H9 (cell line): ENCODE results near the gene LCE1C. TPM values are rescaled to one million over a fixed set of nuclear protein-coding genes. Genes with fewer than 3 reads are reported as not detected.

Source experiments
- DNase-seq: peaks from one replicate; pipeline ENCODE4 v3.0.0-alpha.2; 2017
- H2AFZ ChIP-seq: one replicate; pipeline ENCODE4 v1.6.1; 2013; ENCODE audit warnings: mild to moderate bottlenecking, low read length, control low read depth, moderate library complexity
- H2AK5ac ChIP-seq: 2 replicates; pipeline ENCODE4 v1.6.1; 2013; ENCODE audit warnings: low read length, control low read depth, mixed read lengths; ENCODE audit not compliant: insufficient read length
- H2BK120ac ChIP-seq: one replicate; pipeline ENCODE4 v1.6.1; 2013; ENCODE audit warnings: low read depth, mild to moderate bottlenecking, low read length, control low read depth, inconsistent platforms; ENCODE audit not compliant: poor library complexity, severe bottlenecking
- H2BK12ac ChIP-seq: 2 replicates; pipeline ENCODE4 v1.6.1; 2013; ENCODE audit warnings: low read length, control low read depth, mixed read lengths, low read depth; ENCODE audit not compliant: insufficient read length
- H2BK15ac ChIP-seq: 2 replicates; pipeline ENCODE4 v1.6.1; 2013; ENCODE audit warnings: low read depth, low read length, control low read depth
- H2BK20ac ChIP-seq: one replicate; pipeline ENCODE4 v1.6.1; 2013; ENCODE audit warnings: low read depth, mild to moderate bottlenecking, low read length, control low read depth, inconsistent platforms; ENCODE audit not compliant: poor library complexity, severe bottlenecking
- H2BK5ac ChIP-seq: 2 replicates; pipeline ENCODE4 v1.6.1; 2013; ENCODE audit warnings: low read length, control low read depth, mixed read lengths; ENCODE audit not compliant: insufficient read length
- H3K14ac ChIP-seq: 2 replicates; pipeline ENCODE4 v1.6.1; 2013; ENCODE audit warnings: low read length, control low read depth; ENCODE audit not compliant: insufficient read depth
- H3K18ac ChIP-seq: 2 replicates; pipeline ENCODE4 v1.6.1; 2013; ENCODE audit warnings: low read depth, mild to moderate bottlenecking, mixed read lengths, low read length, control low read depth; ENCODE audit not compliant: insufficient read length
- H3K23ac ChIP-seq: 2 replicates; pipeline ENCODE4 v1.6.1; 2013; ENCODE audit warnings: low read length, control low read depth, mixed read lengths, low read depth; ENCODE audit not compliant: insufficient read length
- H3K23me2 ChIP-seq: 2 replicates; pipeline ENCODE4 v1.6.1; 2013; ENCODE audit warnings: low read depth, mild to moderate bottlenecking, mixed read lengths, low read length, control low read depth; ENCODE audit not compliant: insufficient read length, poor library complexity, severe bottlenecking
- H3K27ac ChIP-seq: 2 replicates; pipeline ENCODE4 v1.5.1; 2013; ENCODE audit warnings: low read length, control low read depth, mixed read lengths, low read depth; ENCODE audit not compliant: insufficient read length
- H3K27me3 ChIP-seq: 2 replicates; pipeline ENCODE4 v1.6.1; 2013; ENCODE audit warnings: low read length, control low read depth, inconsistent platforms; ENCODE audit not compliant: insufficient read depth
- H3K4ac ChIP-seq: 2 replicates; pipeline ENCODE4 v1.6.1; 2013; ENCODE audit warnings: low read depth, mild to moderate bottlenecking, control low read depth, inconsistent platforms, low read length, moderate library complexity
- H3K4me1 ChIP-seq: 2 replicates; pipeline ENCODE4 v1.6.1; 2013; ENCODE audit warnings: low read length, control low read depth, inconsistent platforms; ENCODE audit not compliant: insufficient read depth
- H3K4me2 ChIP-seq: 2 replicates; pipeline ENCODE4 v1.6.1; 2013; ENCODE audit warnings: low read length, control low read depth, mixed read lengths; ENCODE audit not compliant: insufficient read length, insufficient read depth
- H3K56ac ChIP-seq: 2 replicates; pipeline ENCODE4 v1.6.1; 2013; ENCODE audit warnings: low read depth, mild to moderate bottlenecking, mixed read lengths, low read length, control low read depth; ENCODE audit not compliant: insufficient read length
- H3K79me1 ChIP-seq: 2 replicates; pipeline ENCODE4 v1.6.1; 2013; ENCODE audit warnings: low read depth, mild to moderate bottlenecking, moderate library complexity, low read length, control low read depth, inconsistent platforms; ENCODE audit not compliant: insufficient read depth, poor library complexity, severe bottlenecking
- H3K79me2 ChIP-seq: 2 replicates; pipeline ENCODE4 v1.6.1; 2013; ENCODE audit warnings: low read length, control low read depth, inconsistent platforms; ENCODE audit not compliant: insufficient read depth
- H3K9ac ChIP-seq: 2 replicates; pipeline ENCODE4 v1.6.1; 2013; ENCODE audit warnings: low read length, control low read depth, mixed read lengths; ENCODE audit not compliant: insufficient read length; ENCODE audit errors: extremely low read depth
- H3K9me3 ChIP-seq: one replicate; pipeline ENCODE4 v1.6.1; 2013; ENCODE audit warnings: low read depth, low read length, inconsistent platforms; ENCODE audit not compliant: control insufficient read depth
- H3T11ph ChIP-seq: one replicate; pipeline ENCODE4 v1.6.1; 2013; ENCODE audit warnings: mild to moderate bottlenecking, low read length, control low read depth, inconsistent platforms
- H4K20me1 ChIP-seq: one replicate; pipeline ENCODE4 v1.6.1; 2013; ENCODE audit not compliant: control insufficient read depth, insufficient read length, insufficient read depth
- H4K5ac ChIP-seq: 2 replicates; pipeline ENCODE4 v1.6.1; 2013; ENCODE audit warnings: low read depth, mild to moderate bottlenecking, mixed read lengths, low read length, control low read depth; ENCODE audit not compliant: insufficient read length
- H4K8ac ChIP-seq: replicated peaks from 2 replicates; pipeline ENCODE4 v1.6.1; 2013; ENCODE audit warnings: low read length, control low read depth, mixed read lengths, low read depth; ENCODE audit not compliant: insufficient read length
- H4K91ac ChIP-seq: 2 replicates; pipeline ENCODE4 v1.6.1; 2013; ENCODE audit warnings: low read depth, mild to moderate bottlenecking, moderate library complexity, mixed read lengths, low read length, control low read depth; ENCODE audit not compliant: insufficient read length
- H3K27ac Mint-ChIP-seq, 3 experiments: 2 replicates in 2 of 3; 3 replicates in 1 of 3; pipeline ENCODE4 v1.8.0; 2020 to 2021; ENCODE audit warnings: mixed read lengths in 3 of 3, mild to moderate bottlenecking in 1 of 3, moderate library complexity in 1 of 3
- H3K27me3 Mint-ChIP-seq: 2 replicates; pipeline ENCODE4 v1.8.0; 2021; ENCODE audit warnings: low read depth, mild to moderate bottlenecking, moderate library complexity, mixed read lengths
- H3K36me3 Mint-ChIP-seq, 3 experiments: 2 replicates in 2 of 3; 3 replicates in 1 of 3; pipeline ENCODE4 v1.8.0; 2020 to 2021; ENCODE audit warnings: low read depth in 3 of 3, mixed read lengths in 3 of 3; ENCODE audit not compliant: insufficient read depth in 1 of 3
- H3K4me1 Mint-ChIP-seq, 2 experiments: 2 replicates each; pipeline ENCODE4 v1.8.0; 2020; ENCODE audit warnings: mixed read lengths in 2 of 2
- H3K4me3 Mint-ChIP-seq, 2 experiments: 2 replicates in 1 of 2; 3 replicates in 1 of 2; pipeline ENCODE4 v1.8.0; 2020 to 2021; ENCODE audit warnings: mild to moderate bottlenecking in 2 of 2, mixed read lengths in 2 of 2, moderate library complexity in 1 of 2
- H3K9me3 Mint-ChIP-seq, 2 experiments: 2 replicates in 1 of 2; 3 replicates in 1 of 2; pipeline ENCODE4 v1.8.0; 2020; ENCODE audit warnings: mild to moderate bottlenecking in 2 of 2, mixed read lengths in 2 of 2, moderate library complexity in 1 of 2
- WGBS: extraction: QIAGEN DNeasy Blood & Tissue Kit; methylation state at CpG from one replicate; pipeline ENCODE4 v1.1.7; 2013; ENCODE audit warnings: missing lambda C conversion rate, low lambda C conversion rate, mixed read lengths; ENCODE audit not compliant: insufficient read length; ENCODE audit errors: extremely low coverage; 5-methylcytosine and 5-hydroxymethylcytosine counted together
- total RNA-seq: library from RNA; stranded (reverse); gene quantifications from 2 replicates; pipeline ENCODE4 v1.2.1, GENCODE V29; 2021
- TF ChIP-seq, protein P1 (sequence below): fragments of 200-600 bp; sonication (generic); conservative IDR thresholded peaks from 3 replicates; pipeline ENCODE4 v1.8.0; 2021; ENCODE audit warnings: antibody characterized with exemption, mild to moderate bottlenecking

The LCE1C gene
- total RNA-seq, 1 experiment from 2014 or later: not detected

GRCh38 chr1:152759453-152760173 is 46.8 kb downstream of the LCE1C start:
- Histone ChIP-seq H3K27ac (no peak overlapping the region), H3K4me1 (no peaks in the 10 kb centered on the region), H3K9ac (no peak overlapping the region), H3K79me1 (no peaks in the 10 kb centered on the region), H2BK5ac (no peak overlapping the region), H2BK120ac (no peak overlapping the region), H3K14ac (no peak overlapping the region), H4K8ac (no peak overlapping the region), H2BK12ac (no peak overlapping the region), H3K18ac (no peak overlapping the region), H3K23me2 (no peaks in the 10 kb centered on the region), H2BK20ac (no peak overlapping the region), H2BK15ac (no peak overlapping the region), H3K79me2 (no peaks in the 10 kb centered on the region), H3K56ac (no peak overlapping the region), H3K4me2 (no peak overlapping the region), H2AK5ac (no peak overlapping the region), H2AFZ (no peak overlapping the region), H3T11ph (no peak overlapping the region), H3K27me3 (no peaks in the 10 kb centered on the region), H3K9me3 (peaks cover 94% of the 10 kb centered on the region), H3K23ac (no peak overlapping the region), H4K5ac (no peak overlapping the region), H4K20me1 (no peaks in the 10 kb centered on the region), H3K4ac (no peak overlapping the region), H4K91ac (no peak overlapping the region)
- no peak for DNase-seq
- TF ChIP-seq, protein P1, sequence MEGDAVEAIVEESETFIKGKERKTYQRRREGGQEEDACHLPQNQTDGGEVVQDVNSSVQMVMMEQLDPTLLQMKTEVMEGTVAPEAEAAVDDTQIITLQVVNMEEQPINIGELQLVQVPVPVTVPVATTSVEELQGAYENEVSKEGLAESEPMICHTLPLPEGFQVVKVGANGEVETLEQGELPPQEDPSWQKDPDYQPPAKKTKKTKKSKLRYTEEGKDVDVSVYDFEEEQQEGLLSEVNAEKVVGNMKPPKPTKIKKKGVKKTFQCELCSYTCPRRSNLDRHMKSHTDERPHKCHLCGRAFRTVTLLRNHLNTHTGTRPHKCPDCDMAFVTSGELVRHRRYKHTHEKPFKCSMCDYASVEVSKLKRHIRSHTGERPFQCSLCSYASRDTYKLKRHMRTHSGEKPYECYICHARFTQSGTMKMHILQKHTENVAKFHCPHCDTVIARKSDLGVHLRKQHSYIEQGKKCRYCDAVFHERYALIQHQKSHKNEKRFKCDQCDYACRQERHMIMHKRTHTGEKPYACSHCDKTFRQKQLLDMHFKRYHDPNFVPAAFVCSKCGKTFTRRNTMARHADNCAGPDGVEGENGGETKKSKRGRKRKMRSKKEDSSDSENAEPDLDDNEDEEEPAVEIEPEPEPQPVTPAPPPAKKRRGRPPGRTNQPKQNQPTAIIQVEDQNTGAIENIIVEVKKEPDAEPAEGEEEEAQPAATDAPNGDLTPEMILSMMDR: no peak
- WGBS: no CpG with 5 or more reads among the region's 8 CpGs
- Mint-ChIP-seq H3K27me3 (peaks cover 4% of the 10 kb centered on the region), H3K4me3 (no peak overlapping the region), H3K27ac (no peak overlapping the region), H3K36me3 (peaks cover 17 to 49% (median 23%) of the 10 kb centered on the region in 3 experiments; a peak in 6 of 7 replicates), H3K4me1 (no peaks in the 10 kb centered on the region), H3K9me3 (peaks cover 92 to 96% of the 10 kb centered on the region in 2 experiments)
